HG02973 (cell line): ENCODE data around the gene JUP.
"Not testable (repeated sequence)": the region's sequence is repeated elsewhere in the genome, so short reads cannot be mapped to it uniquely, and the experiment has no call there.

Experiments used
- ATAC-seq: cut with Tn5 transposase; IDR thresholded peaks from one replicate; pipeline ENCODE4 v1.9.1; 2021; ENCODE audit warnings: moderate library complexity; ENCODE audit not compliant: unreplicated experiment

JUP gene

DNA sequence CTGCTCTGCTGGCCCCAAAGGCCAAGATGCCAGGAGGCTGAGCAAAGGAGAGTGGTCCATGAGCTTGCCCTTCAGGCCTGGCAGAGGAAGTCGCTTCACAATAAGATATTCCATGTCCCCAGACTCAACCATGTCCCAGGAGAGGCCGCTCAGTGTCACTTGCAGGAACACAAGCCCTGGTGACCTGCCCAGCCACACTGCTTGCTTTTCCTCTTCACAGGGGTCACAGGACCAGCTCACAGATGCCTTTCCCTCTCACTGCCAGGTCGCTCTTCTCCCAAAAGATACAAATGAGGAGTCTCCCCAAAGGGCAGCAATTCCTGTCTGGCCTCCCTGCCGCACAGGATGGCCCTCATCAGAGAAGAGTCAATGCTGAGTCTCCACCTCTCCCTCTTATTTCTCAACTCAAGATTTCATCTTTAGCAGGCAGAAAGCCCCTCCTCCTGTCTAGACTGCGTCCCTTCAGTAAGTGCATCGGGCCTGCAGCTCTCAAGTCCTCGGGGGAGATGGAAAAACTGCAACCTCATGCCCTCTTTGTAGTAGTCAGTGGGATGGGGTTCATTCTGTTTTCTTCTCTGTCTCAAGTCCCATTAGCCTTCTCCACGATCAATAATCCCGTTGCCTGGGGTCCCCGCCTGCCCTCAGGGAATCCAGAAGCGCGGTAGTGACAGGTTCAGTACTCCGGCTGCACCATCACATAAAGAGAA is 5.0 kb downstream of the JUP start:
- ATAC-seq = no peak

DNA sequence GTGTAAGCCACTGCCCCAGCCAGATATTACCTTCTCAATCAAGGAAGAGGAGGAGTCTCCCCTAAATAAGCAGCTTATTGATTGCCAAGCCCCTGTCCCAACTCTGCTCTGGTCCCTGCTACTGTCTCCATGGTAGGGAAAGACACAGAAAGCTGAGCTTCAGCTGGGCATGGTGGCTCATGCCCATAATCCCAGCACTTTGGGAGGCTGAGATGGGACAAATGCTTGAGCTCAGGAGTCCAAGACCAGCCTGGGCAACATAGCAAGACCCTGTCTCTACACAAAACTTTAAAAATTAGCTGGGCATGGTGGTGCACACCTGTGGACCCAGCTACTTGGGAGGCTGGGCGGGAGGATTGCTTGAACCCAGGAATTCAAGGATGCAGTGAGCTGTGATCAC is 6.6 kb downstream of the JUP start:
- no peak for ATAC-seq

DNA sequence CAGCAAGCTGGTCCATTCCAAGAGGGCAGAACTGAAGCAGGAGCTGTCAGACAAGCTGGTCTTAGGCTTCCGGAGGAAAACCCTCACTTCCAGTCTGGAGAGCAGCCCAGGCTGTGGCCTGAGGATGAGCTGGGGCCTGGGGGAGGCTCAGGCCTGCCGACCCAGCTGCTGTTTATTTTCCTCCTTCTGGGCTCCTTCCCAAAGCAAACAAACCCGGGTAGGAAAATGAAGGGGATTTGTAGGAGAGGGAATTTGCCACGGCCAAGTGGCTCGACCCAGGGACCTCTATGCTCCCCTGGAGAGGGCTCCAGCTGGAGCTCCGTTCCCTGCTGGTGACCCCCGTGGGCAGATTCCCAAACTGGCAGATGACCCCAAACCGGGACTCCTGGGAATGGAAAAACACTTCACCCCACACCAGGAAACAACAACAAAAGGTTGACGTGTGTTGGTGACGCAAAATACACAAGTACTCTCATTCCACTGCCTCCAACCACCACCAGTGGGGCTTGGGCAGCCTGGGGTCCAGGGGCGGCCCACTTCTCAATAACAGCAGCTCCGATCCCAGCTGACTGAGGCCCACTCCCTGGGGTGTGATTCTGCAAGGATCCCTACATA is 8.8 kb downstream of the JUP start:
- ATAC-seq = no peak

DNA sequence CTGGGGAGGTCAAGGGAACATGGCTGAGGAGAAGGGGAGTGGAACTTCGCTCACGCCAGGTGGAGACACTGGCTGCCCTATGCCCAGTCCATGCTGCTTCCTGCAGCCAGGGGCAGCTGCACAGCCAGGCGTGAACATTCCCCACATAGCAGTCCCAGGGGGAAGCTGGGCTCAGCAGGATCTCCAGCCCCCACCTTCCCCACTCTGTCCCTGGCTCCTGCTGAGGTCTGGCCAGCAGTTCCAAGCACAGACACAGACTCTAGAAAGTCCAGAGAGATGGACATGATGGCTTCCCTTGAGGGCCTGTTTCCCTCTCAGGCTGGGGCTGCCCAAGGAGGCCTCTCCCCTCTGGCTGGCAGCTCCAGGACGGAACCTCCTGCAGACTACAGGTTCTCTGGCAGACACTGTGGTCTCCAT is 9.3 kb downstream of the JUP start:
- no peak for ATAC-seq

DNA sequence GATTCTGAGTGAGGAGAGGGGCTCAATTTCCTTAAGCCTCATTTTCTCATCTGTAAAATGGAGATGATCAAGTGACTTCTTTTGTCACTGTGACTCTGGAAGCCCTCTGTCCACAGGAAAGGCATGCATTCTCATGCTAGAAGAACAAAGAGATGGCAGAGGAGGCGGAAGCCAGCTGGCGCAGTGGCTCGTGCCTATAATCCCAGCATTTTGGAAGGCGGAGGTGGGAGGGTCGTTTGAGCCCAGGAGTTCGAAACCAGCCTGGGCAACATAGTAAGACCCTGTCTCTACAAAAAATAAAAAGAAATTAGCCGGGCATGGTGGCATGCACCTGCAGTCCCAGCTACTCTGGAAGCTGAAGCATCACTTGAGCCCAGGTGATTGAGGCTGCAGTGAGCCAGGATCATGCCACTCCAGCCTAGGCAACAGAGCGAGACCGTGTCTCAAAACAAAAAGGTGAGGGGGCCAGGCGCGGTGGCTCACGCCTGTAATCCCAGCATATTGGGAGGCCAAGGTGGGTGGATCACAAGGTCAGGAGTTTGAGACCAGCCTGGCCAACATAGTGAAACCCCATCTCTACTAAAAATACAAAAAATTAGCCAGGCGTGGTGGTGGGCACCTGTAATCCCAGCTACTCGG is 10.1 kb downstream of the JUP start:
- not testable (repeated sequence) for ATAC-seq

DNA sequence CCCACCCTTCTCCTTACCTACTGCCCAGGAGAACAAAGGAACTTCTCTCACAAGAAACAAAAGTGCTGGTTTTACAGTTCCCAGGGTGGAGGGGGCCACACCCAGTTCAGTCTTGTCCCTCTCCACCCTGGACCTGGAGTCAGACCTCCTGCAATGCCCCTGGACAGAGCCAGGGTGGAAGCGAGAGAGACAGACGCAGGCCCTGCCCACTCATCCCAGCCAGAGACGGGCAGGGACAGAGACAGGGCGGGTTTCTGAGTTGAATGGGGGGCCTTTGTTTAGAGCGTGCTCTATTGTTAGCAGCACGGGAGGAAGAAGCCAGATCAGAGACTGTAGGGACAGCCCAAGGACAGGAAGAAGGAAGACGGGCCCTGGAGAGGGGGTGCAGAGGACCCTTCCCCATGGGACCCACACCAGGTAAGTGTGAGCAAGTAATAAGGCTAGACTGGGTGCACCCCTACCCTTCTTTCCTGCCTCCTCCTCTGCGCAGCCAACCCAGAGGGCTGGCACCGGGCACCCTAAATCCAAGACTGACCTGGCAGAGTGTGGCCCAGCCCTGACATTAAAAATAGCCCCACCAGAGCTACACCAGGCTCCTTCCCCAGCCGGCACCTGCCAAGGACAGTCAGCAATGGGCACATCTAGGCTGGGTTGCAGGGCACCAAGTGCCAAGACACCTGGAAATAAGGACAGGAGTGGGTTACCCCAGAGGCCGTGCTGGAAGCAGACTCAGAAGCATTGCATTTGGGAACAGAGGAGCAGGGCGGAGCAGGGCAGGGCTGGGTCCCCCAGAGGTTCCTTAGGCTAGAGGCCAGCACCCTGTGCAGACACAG is 10.9 kb downstream of the JUP start:
- ATAC-seq = no peak

DNA sequence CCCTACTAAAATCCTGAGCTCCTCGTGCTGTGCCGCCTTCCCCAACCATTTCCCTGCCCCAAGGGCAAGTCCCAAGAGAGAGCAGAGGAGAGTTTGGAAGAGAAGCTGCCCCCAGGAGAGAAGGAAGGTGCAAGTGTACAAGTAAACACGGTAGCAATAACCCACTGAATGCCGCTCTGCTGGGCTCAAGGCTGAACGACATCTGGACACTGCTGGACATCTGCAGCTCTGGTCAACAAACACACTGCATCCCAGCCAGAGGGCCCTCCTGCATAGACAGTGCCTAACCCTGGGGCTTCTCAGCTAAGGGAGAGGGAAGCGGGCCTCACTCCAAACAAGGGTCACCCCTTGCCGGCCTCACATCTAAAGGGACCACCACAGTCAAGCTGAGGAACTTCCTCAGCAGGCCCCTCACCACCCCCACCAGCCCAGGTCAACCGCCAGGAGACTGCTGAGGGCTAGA is 12.7 kb downstream of the JUP start:
- no peak for ATAC-seq

DNA sequence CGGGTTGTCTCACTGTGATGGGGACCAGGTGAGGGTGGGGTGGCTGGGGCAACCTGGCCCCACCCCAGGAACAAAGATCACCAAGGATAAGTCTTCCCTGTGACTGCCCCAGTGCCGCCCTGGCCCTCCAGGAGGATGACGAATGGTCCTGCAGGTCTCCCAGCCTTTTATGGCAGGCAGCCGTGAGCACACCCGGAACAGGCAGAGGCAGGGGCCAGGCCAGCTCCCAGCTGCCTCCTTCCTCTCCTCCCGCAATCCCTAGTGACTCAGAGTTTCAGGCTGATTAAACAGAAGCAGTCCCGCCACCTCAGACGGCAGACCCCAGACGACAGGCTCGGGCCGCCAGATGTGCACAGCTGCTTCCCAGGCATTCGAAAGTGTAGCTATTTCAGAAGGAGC is 13.3 kb downstream of the JUP start:
- ATAC-seq = no peak

DNA sequence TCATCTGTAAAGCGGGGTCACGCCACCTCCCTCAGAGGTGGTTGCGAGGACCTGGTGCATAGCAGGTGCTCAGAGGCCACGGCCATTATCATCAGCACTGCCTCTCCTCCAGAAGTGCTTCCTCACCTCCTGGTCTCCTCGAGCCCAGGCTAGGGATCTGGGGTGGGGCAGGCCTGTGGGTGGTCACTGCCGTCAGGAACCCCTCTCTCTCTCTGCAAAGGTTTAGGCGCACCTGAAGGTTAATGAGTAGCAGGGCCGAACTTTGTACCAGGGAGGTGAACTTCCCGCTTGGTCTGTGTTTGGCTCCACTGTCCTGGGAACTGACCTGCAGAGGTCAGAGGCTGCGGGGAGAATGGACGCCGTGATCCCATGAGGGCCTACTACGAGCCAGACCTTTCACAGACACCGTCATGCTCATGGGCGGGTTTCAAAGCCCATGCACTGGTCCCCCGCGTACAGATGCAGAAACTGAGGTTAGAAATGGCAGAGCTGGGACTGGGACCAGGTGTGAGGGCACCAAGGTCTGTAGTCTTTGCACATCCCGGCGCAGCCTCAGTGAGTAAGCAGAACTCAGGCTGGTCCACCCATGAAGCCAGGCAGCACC is 13.8 kb downstream of the JUP start:
- ATAC-seq = no peak

DNA sequence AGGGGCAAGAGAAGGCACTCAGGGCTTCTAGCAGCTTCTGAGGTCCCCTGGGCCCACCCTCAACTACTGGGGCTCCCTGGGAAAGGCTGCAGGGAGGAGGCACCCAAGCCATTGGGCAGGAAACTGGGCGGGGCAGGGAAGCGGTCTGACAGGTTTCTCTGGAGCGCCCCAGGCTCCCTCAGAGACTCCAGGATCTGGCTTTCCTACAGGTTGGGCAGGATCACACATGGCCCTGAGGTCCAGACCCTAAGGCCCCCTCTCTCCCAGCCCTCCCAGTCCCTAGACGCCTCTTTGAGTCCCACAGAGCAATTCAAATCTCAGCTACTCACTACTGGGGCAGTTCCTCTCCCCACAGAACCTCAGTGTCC is 14.3 kb downstream of the JUP start:
- ATAC-seq = no peak

DNA sequence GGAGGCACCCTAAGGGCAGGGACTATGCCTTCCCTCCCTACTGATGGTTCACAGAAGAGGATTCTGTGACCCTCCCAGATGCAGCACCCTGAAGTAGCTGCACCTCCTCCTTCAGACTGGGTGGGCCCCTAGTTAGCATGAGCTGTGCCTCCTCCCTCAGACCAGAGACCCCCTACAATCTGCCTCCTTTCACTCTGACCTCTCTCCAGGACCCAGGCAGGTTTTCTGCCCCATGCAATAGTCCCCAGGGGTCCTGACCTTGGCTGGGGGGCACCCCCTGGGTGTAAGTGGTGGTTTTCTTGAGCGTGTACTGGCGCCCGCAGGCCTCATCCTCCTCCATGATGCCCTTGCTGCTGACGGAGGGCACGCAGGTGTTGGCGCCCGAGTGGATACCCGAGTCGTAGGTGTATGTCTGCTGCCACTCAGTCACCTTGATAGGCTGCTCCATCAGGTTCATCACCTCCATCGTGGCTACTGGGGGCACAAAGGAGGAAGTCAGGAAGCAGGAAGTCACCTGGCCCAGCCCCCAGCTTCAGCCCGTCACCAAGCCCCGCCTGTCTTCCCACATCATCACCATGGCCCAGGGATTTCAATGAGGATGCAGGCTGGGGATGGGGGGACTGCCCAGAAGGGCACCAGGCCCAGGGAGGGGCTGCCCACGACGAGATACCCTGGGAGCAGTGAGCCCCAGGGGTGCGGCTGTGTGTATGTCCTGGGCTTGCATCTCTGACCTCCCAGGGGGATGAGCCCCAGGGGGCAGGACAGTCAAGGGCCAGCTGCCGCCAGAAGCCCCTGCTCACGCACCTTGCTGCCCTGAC is 14.9 kb downstream of the JUP start:
- no peak for ATAC-seq

DNA sequence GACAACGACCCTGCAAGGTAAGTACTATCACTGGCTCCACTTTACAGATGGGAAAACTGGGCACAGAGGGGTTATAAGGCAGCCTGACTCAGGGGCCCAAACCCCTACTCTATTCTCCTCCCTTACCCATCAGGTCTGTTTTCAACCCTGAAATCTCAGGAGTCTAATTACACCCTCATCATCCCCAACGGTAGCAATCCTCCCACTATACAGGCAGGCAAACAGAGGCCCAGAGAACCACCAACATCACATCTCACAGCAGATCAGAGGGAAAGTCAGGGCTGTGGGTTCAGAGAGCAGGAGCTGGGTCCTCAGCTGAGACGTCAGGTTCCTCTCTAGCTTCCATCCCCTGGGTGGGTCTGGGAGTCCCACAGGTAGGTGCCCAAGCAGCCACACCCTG is 16.5 kb downstream of the JUP start:
- ATAC-seq = no peak

DNA sequence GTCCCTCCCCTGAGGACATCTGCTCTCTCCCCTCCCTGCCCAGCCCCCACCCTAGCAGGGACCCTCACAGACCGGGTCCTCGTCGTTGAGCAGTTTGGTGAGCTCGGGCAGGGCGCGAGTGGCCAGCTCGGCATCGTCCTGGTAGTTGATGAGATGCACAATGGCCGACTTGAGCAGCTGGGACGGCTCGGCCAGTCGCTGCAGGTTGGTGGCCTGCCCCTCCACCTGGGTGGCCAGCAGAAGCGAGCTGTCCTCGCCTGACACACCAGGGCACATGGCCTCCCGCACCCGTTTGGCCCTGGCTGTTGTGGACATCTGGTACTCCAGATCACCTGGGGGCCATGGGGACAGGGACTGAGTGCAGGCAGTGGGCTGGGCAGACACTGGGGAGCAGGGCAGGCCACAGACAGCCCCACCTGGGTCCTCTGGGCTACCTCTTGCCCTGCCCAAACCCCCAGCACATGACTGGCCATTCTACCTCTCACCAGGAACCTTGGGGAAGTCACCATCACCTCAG is 17.1 kb downstream of the JUP start:
- ATAC-seq = no peak

DNA sequence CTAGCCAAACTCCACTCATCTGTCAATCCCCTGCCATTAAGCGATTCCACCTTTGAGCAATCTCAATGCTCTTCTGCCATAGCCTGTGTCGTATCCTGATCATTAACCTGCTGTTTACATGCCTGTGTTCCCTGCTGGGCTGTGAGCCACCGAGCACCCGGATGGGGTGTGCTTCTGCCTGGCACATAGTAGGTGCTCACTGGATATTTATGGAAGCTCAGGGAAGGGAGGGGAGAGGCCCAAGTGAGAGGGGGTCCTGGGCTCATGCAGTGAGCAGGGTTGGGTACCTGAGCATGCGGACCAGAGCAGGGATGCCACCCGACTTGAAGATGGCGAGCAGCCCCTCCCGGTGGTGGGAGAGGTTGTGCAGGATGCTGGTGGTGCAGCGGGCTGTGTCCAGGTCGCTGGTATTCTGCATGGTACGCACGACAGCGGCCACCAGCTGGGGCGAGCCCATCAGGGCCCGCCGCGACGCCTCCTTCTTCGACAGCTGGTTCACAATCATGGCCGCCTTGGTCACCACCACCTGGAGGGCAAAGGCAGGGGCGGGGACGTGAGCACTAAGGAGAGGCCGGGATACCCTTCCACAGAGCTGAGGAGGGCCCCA is 17.7 kb downstream of the JUP start:
- ATAC-seq = no peak

DNA sequence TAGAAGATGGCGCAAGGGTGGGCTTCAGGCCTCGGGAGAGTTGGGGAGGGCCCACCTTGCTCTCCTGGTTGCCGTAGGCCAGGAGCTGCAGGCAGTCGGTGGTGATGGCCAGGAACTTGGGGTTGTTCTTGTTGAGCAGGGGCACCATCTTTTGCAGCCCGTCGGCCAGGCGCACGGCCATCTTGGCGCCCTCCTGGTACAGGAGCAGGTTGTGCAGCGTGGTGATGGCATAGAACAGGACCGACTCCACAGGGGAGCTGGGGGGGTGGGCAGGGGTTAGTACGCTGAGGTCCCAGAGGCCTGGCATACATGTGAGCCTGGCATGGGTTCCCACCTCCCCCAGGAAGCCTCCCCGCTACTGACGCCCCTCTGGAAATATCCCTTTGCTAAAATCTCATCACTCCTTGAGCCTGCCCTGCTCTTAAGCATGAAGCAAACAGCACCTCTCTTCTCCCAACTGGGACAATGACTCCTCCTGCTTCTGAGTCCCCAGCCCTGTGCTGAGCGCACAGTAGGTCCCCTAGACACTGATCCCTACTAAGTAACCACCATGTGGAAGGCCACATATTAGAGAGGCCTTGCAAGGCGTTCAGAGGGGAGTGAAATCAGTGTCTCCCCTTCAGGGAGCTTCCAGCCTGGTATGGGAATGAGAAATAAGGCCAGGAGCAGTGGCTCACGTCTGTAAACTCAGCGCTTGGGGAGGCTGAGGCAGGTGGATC is 19.0 kb downstream of the JUP start:
- no peak for ATAC-seq

DNA sequence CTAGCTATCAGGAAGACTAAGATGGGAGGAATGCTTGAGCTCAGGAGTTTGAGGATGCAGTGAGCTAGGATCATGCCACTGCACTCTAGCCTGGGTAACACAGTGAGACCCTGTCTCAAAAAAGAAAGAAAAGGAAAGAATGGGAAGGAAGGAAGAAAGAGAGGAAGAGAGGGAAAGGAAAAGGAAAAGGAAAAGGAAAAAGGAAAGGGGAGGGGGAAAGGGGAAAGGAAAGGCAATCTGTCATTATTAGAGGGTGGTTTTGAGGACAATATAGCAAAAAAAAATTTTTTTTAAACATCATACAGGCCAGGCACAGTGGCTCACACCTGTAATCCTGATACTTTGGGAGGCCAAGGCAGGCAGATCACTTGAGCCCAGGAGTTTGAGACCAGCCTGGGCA is 20.4 kb downstream of the JUP start:
- no peak for ATAC-seq

DNA sequence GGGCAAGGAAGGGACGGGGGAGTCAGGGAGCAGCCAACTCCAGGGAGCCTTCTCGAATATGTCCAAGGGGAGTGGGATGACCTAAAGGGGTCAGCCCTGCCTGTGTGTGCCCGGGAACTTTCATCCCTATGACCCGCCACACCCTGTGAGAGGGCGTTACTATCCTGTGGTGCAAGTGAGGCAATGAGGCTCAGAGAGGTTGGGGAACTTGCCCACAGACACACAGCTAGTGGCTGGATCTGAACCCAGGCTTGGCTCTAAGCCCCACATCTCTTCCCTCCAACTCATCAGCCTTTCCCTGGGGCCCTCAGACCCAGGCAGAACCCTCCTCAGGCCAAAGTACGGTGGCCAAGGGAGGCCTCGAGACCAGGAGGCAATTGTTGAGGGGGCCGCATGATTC is 23.2 kb downstream of the JUP start:
- no peak for ATAC-seq

DNA sequence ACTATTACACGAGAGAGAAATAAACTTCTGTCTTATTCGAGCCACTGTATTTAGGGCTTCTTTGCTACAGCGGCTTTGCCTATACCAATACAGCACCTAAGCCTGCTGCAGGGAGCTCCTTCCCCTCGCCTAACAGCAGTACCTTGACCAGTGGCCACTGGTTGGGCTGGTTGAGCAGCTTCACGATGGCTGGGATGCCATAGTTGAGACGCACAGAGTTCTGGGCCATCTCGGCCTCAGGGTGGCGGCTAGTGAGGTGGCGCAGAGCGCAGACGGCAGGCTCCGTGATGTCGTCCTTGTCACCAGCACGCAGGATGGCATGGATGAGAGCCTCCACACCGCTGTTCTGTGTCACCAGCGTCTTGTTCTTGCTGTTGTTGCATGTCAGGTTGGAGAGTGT is 23.7 kb downstream of the JUP start:
- ATAC-seq = no peak

DNA sequence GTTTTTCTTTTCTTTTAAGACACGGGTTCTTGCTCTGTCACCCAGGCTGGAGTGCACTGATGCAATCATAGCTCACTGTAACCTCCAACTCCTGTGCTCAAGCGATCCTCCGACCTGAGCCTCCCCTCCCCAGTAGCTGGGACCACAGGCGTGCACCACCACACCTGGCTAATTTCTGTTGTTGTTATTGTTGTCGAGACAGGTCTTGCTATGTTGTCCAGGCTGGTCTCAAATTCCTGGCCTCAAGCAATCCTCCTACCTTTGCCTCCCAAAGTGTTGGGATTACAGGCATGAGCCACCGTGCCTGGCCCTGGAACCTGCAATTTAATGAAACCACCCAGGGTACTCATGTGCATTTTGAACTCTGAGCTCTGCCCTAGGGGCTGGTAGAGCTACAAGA is 24.1 kb downstream of the JUP start:
- no peak for ATAC-seq
